ENCODE data around the gene NUP88. TPM values are rescaled to one million over a fixed set of nuclear protein-coding genes. Genes with fewer than 3 reads are reported as not detected.

The NUP88 gene
- total RNA-seq, 1 donor: 66.6 TPM

DNA sequence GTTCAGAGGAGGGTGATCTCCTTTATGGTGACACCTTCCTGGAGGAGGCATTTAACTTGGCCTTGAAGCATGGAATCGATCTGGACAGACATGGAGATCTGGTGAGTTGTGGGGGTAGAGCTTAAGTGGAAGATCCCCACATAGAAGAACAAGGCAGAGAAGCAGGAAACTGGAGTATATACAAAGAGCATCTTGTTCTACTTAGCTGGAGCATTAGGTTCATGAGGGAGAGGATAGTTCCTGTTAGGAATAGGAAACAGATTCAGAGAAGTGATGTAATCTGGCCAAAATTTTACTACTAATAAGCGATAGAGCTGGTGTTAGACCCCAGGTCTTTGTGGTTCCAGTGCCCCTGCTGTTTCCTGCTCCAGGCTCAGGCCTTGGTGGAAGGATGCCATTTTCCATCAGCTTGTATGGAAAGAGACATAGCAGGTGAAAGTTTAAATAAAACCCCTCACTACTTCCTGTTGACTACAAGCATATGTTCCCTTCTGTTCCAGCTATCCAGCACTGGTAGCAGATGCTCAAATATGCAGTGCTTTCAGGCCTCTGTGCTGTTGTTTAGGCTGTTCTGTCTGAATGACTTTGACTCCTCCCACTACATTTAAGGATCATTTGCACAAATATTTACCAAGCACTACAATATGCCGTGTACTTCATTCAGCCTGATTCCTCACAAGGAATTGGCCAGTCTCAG, 9.9 kb upstream of the NUP88 start:
- peaks cover 69% of the 10 kb centered on the region for H3K36me3 ChIP-seq (ENCODE audit: insufficient read depth, low read length)
- H3K27me3 ChIP-seq (ENCODE audit: insufficient read depth, low read length): no peaks in the 10 kb centered on the region
- H4K20me1 ChIP-seq (ENCODE audit: insufficient read depth, low read length): peaks cover 3% of the 10 kb centered on the region
- no peaks in the 10 kb centered on the region for H3K4me1 ChIP-seq (ENCODE audit: insufficient read depth, low read length)
- no peaks in the 10 kb centered on the region for H3K9me3 ChIP-seq (ENCODE audit: low read depth, low read length)
- TF ChIP-seq, protein P1, sequence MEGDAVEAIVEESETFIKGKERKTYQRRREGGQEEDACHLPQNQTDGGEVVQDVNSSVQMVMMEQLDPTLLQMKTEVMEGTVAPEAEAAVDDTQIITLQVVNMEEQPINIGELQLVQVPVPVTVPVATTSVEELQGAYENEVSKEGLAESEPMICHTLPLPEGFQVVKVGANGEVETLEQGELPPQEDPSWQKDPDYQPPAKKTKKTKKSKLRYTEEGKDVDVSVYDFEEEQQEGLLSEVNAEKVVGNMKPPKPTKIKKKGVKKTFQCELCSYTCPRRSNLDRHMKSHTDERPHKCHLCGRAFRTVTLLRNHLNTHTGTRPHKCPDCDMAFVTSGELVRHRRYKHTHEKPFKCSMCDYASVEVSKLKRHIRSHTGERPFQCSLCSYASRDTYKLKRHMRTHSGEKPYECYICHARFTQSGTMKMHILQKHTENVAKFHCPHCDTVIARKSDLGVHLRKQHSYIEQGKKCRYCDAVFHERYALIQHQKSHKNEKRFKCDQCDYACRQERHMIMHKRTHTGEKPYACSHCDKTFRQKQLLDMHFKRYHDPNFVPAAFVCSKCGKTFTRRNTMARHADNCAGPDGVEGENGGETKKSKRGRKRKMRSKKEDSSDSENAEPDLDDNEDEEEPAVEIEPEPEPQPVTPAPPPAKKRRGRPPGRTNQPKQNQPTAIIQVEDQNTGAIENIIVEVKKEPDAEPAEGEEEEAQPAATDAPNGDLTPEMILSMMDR (IDR thresholded peaks at IDR 0.05; ENCODE audit: extremely low read depth, low read depth, low read length): no peak
- H3K4me3 ChIP-seq (ENCODE audit: insufficient read depth, low read length): no peak overlapping the region
- H3K79me2 ChIP-seq (ENCODE audit: insufficient read depth, low read length): no peaks in the 10 kb centered on the region
- no peak overlapping the region for H2AFZ ChIP-seq (ENCODE audit: low read length)
- H3K27ac ChIP-seq (ENCODE audit: low read depth, low read length): no peak overlapping the region
- DNase-seq (ENCODE audit: insufficient read length, low spot score, missing footprints): peak; percentile 31
- H3K4me2 ChIP-seq (ENCODE audit: insufficient read depth, low read length): no peak overlapping the region

DNA sequence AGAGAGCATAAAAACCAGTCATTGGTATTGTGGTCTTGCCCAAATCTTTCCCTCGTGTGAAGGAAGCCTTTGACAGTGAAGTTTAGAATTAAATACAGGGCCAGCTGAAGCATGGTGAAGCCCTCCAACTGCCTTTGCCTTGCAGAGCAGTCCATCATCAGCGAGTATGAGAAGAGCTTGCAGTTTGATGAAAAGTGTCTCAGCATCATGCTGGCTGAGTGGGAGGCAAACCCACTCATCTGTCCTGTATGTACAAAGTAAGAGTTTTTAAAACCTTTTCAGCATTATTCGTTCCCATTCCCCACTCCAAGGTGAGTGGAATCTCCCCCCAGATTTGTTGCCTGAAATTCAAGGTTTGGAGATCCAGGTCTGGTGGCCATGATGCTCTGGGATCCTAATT, 6.4 kb upstream of the NUP88 start:
- no peak overlapping the region for H3K4me3 ChIP-seq (ENCODE audit: insufficient read depth, low read length)
- TF ChIP-seq, protein P1 (IDR thresholded peaks at IDR 0.05; ENCODE audit: extremely low read depth, low read depth, low read length): no peak
- H3K9me3 ChIP-seq (ENCODE audit: low read depth, low read length): no peaks in the 10 kb centered on the region
- H3K4me2 ChIP-seq (ENCODE audit: insufficient read depth, low read length): no peak overlapping the region
- H4K20me1 ChIP-seq (ENCODE audit: insufficient read depth, low read length): peaks cover 3% of the 10 kb centered on the region
- H3K27ac ChIP-seq (ENCODE audit: low read depth, low read length): no peak overlapping the region
- H3K27me3 ChIP-seq (ENCODE audit: insufficient read depth, low read length): no peaks in the 10 kb centered on the region
- peaks cover 54% of the 10 kb centered on the region for H3K36me3 ChIP-seq (ENCODE audit: insufficient read depth, low read length)
- DNase-seq (ENCODE audit: insufficient read length, low spot score, missing footprints): no peak
- no peak overlapping the region for H2AFZ ChIP-seq (ENCODE audit: low read length)
- peaks cover 14% of the 10 kb centered on the region for H3K4me1 ChIP-seq (ENCODE audit: insufficient read depth, low read length)
- peaks cover 9% of the 10 kb centered on the region for H3K79me2 ChIP-seq (ENCODE audit: insufficient read depth, low read length)

DNA sequence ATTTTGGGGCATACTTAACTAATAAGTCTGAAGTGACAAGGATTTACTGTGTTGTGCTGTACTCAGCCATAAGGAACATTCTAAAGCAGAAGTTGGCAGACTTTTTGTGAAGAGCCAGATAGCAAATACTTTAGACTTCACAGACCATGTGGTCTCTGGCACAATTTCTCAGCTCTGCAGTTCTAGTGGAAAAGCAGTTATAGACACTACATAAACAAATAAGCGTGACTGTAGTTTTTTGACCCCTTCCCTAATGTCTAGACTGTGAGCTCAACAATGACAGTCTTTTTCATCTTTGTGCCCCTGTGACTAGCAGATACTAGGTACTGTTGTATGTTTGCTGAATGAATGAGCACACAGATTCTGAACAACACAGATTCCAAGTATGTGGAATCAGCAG, 5.4 kb upstream of the NUP88 start:
- no peak for DNase-seq (ENCODE audit: insufficient read length, low spot score, missing footprints)
- Histone ChIP-seq H3K4me3 (ENCODE audit: insufficient read depth, low read length) (no peak overlapping the region), H3K9me3 (ENCODE audit: low read depth, low read length) (no peaks in the 10 kb centered on the region), H2AFZ (ENCODE audit: low read length) (no peak overlapping the region), H3K4me2 (ENCODE audit: insufficient read depth, low read length) (no peak overlapping the region), H3K27me3 (ENCODE audit: insufficient read depth, low read length) (no peaks in the 10 kb centered on the region), H3K79me2 (ENCODE audit: insufficient read depth, low read length) (peaks cover 18% of the 10 kb centered on the region), H4K20me1 (ENCODE audit: insufficient read depth, low read length) (peaks cover 3% of the 10 kb centered on the region), H3K4me1 (ENCODE audit: insufficient read depth, low read length) (peaks cover 19% of the 10 kb centered on the region), H3K27ac (ENCODE audit: low read depth, low read length) (no peak overlapping the region), H3K36me3 (ENCODE audit: insufficient read depth, low read length) (peaks cover 49% of the 10 kb centered on the region)
- TF ChIP-seq, protein P1 (IDR thresholded peaks at IDR 0.05; ENCODE audit: extremely low read depth, low read depth, low read length): no peak

DNA sequence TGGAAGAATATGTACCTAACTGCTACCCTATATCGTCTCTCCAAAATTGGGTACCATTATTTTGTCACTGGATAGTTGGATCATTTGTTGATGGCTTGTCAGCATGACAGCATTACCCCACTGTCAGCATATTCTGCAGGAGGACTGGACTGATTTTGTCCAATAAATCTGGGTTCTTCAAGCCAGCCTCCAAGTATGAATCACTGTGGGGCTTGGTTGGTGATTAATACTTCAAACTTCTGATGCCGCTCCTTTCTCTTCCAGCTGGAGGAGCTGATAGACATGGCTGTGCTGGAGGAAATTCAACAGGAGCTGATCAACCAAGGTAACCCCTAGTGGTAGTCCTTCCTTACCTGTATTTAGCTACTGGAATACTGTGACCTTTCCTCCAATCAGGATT, 3.0 kb upstream of the NUP88 start:
- Histone ChIP-seq H2AFZ (ENCODE audit: low read length) (no peak overlapping the region), H3K4me3 (ENCODE audit: insufficient read depth, low read length) (no peak overlapping the region), H3K27me3 (ENCODE audit: insufficient read depth, low read length) (no peaks in the 10 kb centered on the region), H3K79me2 (ENCODE audit: insufficient read depth, low read length) (peaks cover 39% of the 10 kb centered on the region), H3K27ac (ENCODE audit: low read depth, low read length) (peak overlapping the region; percentile 13), H3K4me1 (ENCODE audit: insufficient read depth, low read length) (peaks cover 27% of the 10 kb centered on the region), H3K4me2 (ENCODE audit: insufficient read depth, low read length) (peak overlapping the region; percentile 30), H3K36me3 (ENCODE audit: insufficient read depth, low read length) (peaks cover 33% of the 10 kb centered on the region), H4K20me1 (ENCODE audit: insufficient read depth, low read length) (peaks cover 7% of the 10 kb centered on the region), H3K9me3 (ENCODE audit: low read depth, low read length) (no peaks in the 10 kb centered on the region)
- peak; percentile 90 for DNase-seq (ENCODE audit: insufficient read length, low spot score, missing footprints)
- TF ChIP-seq, protein P1 (IDR thresholded peaks at IDR 0.05; ENCODE audit: extremely low read depth, low read depth, low read length): no peak
